BLaER1 treated with 17β-estradiol and CSF1 and Interleukin-3, amounts not matched to agents 10 nM and 100 nM (cell line): ENCODE data around the gene LENG9.
"Not testable (repeated sequence)": the region's sequence is repeated elsewhere in the genome, so short reads cannot be mapped to it uniquely, and the experiment has no call there.

ENCODE experiments used
- H3K27ac ChIP-seq, 11 experiments: shearing (Covaris generic); formaldehyde crosslinking; 2 replicates each; pipeline ENCODE4 v1.8.1; 2022
- H3K27me3 ChIP-seq, 11 experiments: shearing (Covaris generic); formaldehyde crosslinking; 2 replicates each; pipeline ENCODE4 v1.8.1; 2022
- H3K36me3 ChIP-seq, 11 experiments: shearing (Covaris generic); formaldehyde crosslinking; 2 replicates each; pipeline ENCODE4 v1.8.1; 2022
- H3K4me1 ChIP-seq, 10 experiments: shearing (Covaris generic); formaldehyde crosslinking; 2 replicates each; pipeline ENCODE4 v1.8.1; 2022
- H3K4me2 ChIP-seq, 11 experiments: shearing (Covaris generic); formaldehyde crosslinking; 2 replicates each; pipeline ENCODE4 v1.8.1; 2022
- H3K4me3 ChIP-seq, 10 experiments: shearing (Covaris generic); formaldehyde crosslinking; 2 replicates each; pipeline ENCODE4 v1.8.1; 2022
- H3K9ac ChIP-seq, 11 experiments: shearing (Covaris generic); formaldehyde crosslinking; 2 replicates each; pipeline ENCODE4 v1.8.1; 2022
- H3K9me3 ChIP-seq, 11 experiments: shearing (Covaris generic); formaldehyde crosslinking; replicated peaks in 1 of 11; 2 replicates each; pipeline ENCODE4 v1.8.1; 2022
- H4K20me1 ChIP-seq, 11 experiments: shearing (Covaris generic); formaldehyde crosslinking; 2 replicates each; pipeline ENCODE4 v1.8.1; 2022
- Cebpa-rat ChIP-seq, 11 experiments: shearing (Covaris generic); IDR thresholded peaks; 2 replicates each; pipeline ENCODE4 v1.8.1; 2022

LENG9 gene

DNA sequence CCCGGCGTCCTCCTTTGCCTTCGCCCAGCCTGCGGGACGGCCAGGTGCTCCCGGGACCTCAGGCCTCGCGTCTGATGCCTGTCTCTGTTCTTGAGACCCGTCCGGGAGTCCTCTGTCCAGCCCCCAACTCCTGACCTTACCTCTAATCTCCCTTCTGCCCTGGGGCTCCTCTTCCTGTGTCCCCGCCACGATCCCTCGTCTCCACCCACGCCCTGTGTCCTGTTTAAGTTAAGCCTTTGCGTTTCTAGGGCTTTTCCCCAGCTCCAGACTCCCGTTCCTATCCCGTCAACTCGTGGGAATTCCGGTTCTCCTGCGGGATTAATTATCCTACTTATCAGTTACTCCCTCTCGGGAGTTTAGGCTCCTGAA is 13.9 kb downstream of the LENG9 start:
- H3K9ac ChIP-seq, result peak overlapping the region; percentile 92 to 99 (median 95)
- no peaks in the 10 kb centered on the region for H3K27me3 ChIP-seq
- peak overlapping the region; percentile 94 to 99 (median 97) for H3K4me2 ChIP-seq
- no peaks in the 10 kb centered on the region for H3K9me3 ChIP-seq
- peak overlapping the region; percentile 79 to 94 (median 90) for H3K4me3 ChIP-seq
- no peak for TF ChIP-seq Cebpa-rat (IDR thresholded peaks at IDR 0.05)
- peaks cover 53 to 60% (median 54%) of the 10 kb centered on the region in 11 experiments for H4K20me1 ChIP-seq
- peaks cover 49 to 69% (median 59%) of the 10 kb centered on the region in 11 experiments for H3K36me3 ChIP-seq
- peaks cover 35 to 60% (median 41%) of the 10 kb centered on the region in 10 experiments for H3K4me1 ChIP-seq
- peak overlapping the region; percentile 94 to 99 (median 95) for H3K27ac ChIP-seq

DNA sequence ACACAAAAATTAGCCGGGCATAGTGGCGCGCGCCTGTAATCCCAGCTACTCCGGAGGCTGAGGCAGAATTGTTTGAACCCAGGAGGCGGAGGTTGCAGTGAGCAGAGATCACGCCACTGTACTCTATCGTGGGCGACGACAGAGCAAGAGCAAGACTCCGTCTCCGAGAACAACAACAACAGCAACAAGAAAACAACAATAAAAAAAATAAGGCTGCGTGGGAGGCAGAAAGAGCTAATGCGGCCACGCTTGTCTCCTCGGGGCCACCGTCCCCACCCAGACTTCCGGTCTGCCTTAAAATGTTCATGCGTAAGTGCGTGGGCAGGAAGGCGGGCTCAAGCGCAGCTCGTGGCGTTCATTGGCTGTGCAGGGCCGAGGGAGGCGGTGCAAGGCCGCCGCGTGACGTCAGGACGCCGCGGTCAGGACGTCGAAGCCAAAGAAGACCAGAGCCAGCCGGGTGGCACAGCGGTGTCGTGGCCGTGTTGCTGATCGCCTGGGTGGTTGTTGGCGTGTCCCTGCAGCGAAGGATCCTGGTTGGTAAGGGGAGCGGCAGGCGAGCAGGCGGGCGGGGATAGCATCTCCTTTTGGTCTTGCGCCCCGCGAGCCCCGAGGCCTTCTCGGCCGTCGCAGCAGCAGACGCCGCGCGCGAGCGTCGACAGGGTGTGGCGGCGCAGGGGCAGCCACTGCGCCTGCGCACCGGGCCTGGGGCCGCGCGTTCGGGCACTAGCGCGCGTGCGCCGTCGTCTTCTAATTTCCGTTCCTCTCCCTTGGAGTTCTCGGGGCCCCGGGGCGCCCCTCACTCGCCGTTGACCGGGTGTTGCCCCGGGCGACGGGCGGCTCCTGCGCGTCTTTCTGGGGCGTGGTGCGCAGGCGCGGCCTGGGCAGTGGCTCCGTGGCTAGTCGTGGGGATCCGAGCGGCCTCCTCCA is 14.5 kb downstream of the LENG9 start, which contains the start of gene LENG8:
TSS of gene LENG8 (plus strand) at position 426 of the 927 bp plus-strand sequence. CDS start 2,146 bp downstream, outside the sequence.
- peak within 1 kb of the TSS; percentile 79 to 94 (median 90) for H3K4me3 ChIP-seq
- no peak for TF ChIP-seq Cebpa-rat (IDR thresholded peaks at IDR 0.05)
- peaks cover 49 to 68% (median 59%) of the 10 kb centered on the region in 11 experiments for H3K36me3 ChIP-seq
- H3K4me1 ChIP-seq, result peaks cover 35 to 60% (median 41%) of the 10 kb centered on the region in 10 experiments
- H3K4me2 ChIP-seq, result peak within 1 kb of the TSS; percentile 94 to 99 (median 97)
- no peaks in the 10 kb centered on the region for H3K27me3 ChIP-seq
- peak within 1 kb of the TSS; percentile 92 to 99 (median 95) for H3K9ac ChIP-seq
- no peaks in the 10 kb centered on the region for H3K9me3 ChIP-seq
- H4K20me1 ChIP-seq, result peaks cover 47 to 53% (median 47%) of the 10 kb centered on the region in 11 experiments
- peak within 1 kb of the TSS; percentile 94 to 99 (median 95) for H3K27ac ChIP-seq

DNA sequence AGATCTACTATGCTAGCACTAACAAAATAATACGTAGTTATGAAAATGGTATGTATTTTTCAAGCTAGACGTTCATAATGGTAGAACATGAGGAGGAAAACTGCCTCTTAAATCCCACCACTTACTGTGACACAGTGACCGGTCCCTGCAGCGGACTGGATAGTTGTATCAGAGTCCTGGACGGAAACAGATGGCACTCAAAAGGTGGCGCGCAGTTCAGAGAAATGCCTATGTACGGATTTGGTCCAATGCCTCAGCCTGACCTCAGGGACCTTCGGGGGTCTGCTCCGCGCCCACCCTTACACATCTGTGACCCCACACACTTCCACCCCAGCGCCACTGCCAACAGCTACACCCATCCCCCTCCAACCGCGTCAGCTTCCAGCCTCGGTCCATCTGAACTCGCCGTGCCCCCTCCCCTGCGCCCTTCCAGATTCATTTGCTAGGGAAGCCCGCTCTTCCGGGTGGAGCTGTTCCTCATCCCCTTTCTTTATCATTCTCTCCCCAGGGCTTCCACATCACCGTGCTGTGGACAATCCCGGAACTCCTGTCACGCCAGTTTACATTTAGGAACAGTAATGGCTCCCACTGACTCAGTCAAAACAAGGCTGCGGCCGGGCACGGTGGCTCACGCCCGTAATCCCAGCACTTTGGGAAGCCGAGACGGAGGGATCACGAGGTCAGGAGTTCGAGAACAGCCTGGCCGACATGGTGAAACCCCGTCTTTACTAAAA is 15.4 kb downstream of the LENG9 start:
- peak overlapping the region; percentile 90 to 99 (median 97) for H3K4me2 ChIP-seq
- no peaks in the 10 kb centered on the region for H3K27me3 ChIP-seq
- peaks cover 43 to 66% (median 56%) of the 10 kb centered on the region in 11 experiments for H3K36me3 ChIP-seq
- peak overlapping the region; percentile 94 to 99 (median 95) for H3K27ac ChIP-seq
- H3K4me3 ChIP-seq, result peak overlapping the region; percentile 79 to 94 (median 90)
- no peaks in the 10 kb centered on the region for H3K9me3 ChIP-seq
- peaks cover 38 to 45% (median 39%) of the 10 kb centered on the region in 11 experiments for H4K20me1 ChIP-seq
- peaks cover 35 to 55% (median 41%) of the 10 kb centered on the region in 10 experiments for H3K4me1 ChIP-seq
- TF ChIP-seq Cebpa-rat (IDR thresholded peaks at IDR 0.05), result no peak
- H3K9ac ChIP-seq, result peak overlapping the region; percentile 92 to 99 (median 95)

DNA sequence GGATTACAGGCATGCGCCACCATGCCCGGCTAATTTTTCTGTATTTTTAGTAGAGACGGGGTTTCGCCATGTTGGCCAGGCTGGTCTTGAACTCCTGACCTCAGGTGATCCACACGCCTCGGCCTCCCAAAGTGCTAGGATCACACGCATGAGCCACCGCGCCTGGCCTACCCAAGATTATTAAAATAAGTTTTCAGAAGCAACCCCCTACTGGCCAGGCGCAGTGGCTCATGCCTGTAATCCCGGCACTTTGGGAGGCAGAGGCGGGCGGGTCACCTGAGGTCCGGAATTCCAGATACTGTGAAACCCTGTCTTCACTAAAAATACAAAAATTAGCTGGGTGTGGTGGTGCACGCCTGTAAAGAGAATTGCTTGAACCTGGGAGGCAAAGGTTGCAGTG is 17.2 kb downstream of the LENG9 start:
- H3K9me3 ChIP-seq, H3K27ac ChIP-seq, H3K27me3 ChIP-seq: not testable (repeated sequence)
- peaks cover 28 to 38% (median 35%) of the 10 kb centered on the region in 10 experiments for H3K4me1 ChIP-seq
- H3K4me3 ChIP-seq, result peak overlapping the region in 3 of 10 experiments; percentile 4 to 94 (median 79); a peak in 2 of 20 replicates
- peaks cover 20 to 26% (median 22%) of the 10 kb centered on the region in 11 experiments for H4K20me1 ChIP-seq
- peak overlapping the region in 9 of 11 experiments; percentile 2 to 99 (median 96); a peak in 8 of 22 replicates for H3K9ac ChIP-seq
- H3K36me3 ChIP-seq, result peaks cover 31 to 62% (median 47%) of the 10 kb centered on the region in 11 experiments
- H3K4me2 ChIP-seq, result peak overlapping the region; percentile 90 to 99 (median 97); a peak in 20 of 22 replicates

DNA sequence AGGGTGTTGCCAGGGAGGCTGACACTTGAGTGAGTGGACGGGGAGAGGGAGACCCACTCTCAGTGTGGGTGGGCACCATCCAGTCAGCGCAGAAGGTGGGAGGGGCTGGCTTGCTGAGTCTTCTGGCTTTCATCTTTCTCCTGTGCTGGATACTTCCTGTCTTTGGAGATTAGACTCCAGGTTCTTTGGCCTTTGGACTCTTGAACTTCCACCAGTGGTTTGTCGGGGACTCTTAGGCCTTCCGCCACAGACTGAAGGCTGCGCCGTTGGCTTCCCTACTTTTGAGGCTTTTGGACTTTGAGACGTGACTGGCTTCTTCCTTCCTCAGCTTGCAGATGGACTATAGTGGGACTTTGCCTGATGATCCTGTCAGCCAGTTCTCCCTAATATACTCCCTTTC is 18.8 kb downstream of the LENG9 start:
- no peak overlapping the region for H3K27ac ChIP-seq
- no peak overlapping the region for H3K4me2 ChIP-seq
- H3K9me3 ChIP-seq, result no peaks in the 10 kb centered on the region
- peaks cover 33 to 67% (median 37%) of the 10 kb centered on the region in 11 experiments for H3K36me3 ChIP-seq
- H3K27me3 ChIP-seq, result no peaks in the 10 kb centered on the region
- TF ChIP-seq Cebpa-rat (IDR thresholded peaks at IDR 0.05), result no peak
- peaks cover 14 to 28% (median 22%) of the 10 kb centered on the region in 10 experiments for H3K4me1 ChIP-seq
- no peak overlapping the region; a peak in 1 of 22 replicates for H3K9ac ChIP-seq
- no peak overlapping the region for H3K4me3 ChIP-seq
- H4K20me1 ChIP-seq, result peaks cover 4 to 26% (median 9%) of the 10 kb centered on the region in 11 experiments; a peak in 20 of 22 replicates

DNA sequence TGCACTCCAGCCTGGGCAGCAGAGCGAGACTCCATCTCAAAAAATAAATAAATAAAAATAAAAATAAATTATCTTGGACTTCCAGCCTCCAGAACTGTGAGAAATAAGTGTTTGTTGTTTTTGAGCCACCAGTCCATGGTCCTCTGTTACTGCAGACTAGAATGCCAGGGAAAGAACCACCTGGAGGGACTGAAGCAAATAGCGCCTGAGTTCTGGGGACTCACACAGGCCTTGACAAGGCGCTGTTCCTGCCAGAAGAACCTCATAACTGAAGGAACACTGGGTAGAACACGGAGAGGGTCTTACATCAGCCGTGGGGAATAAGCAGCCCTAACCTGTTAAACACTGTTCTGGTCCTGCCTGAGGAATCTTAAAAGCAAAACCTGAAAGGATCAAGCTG is 22.9 kb downstream of the LENG9 start:
- Histone ChIP-seq H3K27me3 (no peaks in the 10 kb centered on the region), H3K36me3 (peaks cover 25 to 62% (median 31%) of the 10 kb centered on the region in 11 experiments), H3K4me1 (peaks cover 28 to 47% (median 42%) of the 10 kb centered on the region in 10 experiments), H3K4me3 (no peak overlapping the region), H4K20me1 (peaks cover 0 to 54% (median 20%) of the 10 kb centered on the region in 11 experiments; a peak in 16 of 22 replicates), H3K27ac (no peak overlapping the region), H3K9ac (no peak overlapping the region), H3K9me3 (no peaks in the 10 kb centered on the region), H3K4me2 (no peak overlapping the region)
- TF ChIP-seq Cebpa-rat (IDR thresholded peaks at IDR 0.05), result no peak

DNA sequence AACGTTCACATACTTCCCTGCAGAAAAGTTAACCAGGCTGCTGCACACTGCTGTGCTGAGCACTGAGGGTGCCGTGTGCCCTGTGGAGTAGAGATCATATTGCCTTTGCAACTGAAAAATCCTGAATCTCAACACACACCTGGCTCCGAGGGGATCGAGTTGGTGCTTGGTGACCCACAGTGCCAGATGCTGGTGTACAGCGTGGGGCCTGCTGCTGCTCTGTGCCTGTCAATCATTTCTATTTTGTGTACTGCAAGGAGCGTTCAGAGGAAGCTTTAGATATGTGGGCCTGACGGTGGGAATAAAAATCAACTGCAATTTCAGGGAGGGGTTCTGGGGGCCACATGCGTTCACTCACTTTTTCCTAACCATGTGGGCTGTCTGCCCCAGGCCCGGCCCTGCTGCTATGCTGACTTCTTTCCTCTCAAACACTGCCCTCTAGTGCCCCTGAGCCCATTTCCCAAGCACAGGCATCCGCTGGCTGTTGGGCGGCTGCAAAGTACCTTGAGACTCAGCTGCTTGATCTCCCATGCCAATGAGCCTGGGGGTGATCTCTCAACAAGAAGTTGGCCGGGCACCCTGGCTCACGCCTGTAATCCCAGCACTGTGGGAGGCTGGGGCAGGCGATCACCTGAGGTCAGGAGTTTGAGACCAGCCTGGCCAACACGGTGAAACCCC is 24.3 kb downstream of the LENG9 start:
- peaks cover 29 to 60% (median 53%) of the 10 kb centered on the region in 10 experiments for H3K4me1 ChIP-seq
- TF ChIP-seq Cebpa-rat (IDR thresholded peaks at IDR 0.05), result no peak
- H3K36me3 ChIP-seq, result peaks cover 11 to 55% (median 23%) of the 10 kb centered on the region in 11 experiments
- no peaks in the 10 kb centered on the region for H3K9me3 ChIP-seq
- H4K20me1 ChIP-seq, result peaks cover 0 to 66% (median 31%) of the 10 kb centered on the region in 11 experiments; a peak in 17 of 22 replicates
- no peaks in the 10 kb centered on the region for H3K27me3 ChIP-seq
- peak overlapping the region in 10 of 11 experiments; percentile 2 to 60 (median 42); a peak in 17 of 22 replicates for H3K9ac ChIP-seq
- no peak overlapping the region for H3K4me3 ChIP-seq
- H3K4me2 ChIP-seq, result peak overlapping the region; percentile 61 to 80 (median 75)
- H3K27ac ChIP-seq, result peak overlapping the region in 8 of 11 experiments; percentile 15 to 53 (median 26); a peak in 11 of 22 replicates
